ENCODE measurements around the gene CRABP1. TPM values are rescaled to one million over a fixed set of nuclear protein-coding genes. Genes with fewer than 3 reads are reported as not detected.

CRABP1 gene
- total and polyA plus RNA-seq, 3 donors from 2014 or later, result 0.74 to 2.4 (median 1.1) TPM

- Histone ChIP-seq H3K27me3 (no peaks in the 10 kb centered on the region), H3K4me1 (no peaks in the 10 kb centered on the region), H3K9me3 (no peaks in the 10 kb centered on the region), H3K4me3 (no peak overlapping the region), H3K36me3 (ENCODE audit: low read depth, missing control alignments) (no peaks in the 10 kb centered on the region), H3K27ac (no peak overlapping the region)
- intact Hi-C loops (cut with DNase I; ENCODE audit: low total_unique reads), result no loop called here
- no peak for DNase-seq
- 13 to 34% methylated on average over 16 to 17 of the region's 17 CpGs for WGBS, 2 donors
- TF ChIP-seq CTCF (IDR thresholded peaks at IDR 0.05) (no peak), POLR2A (IDR thresholded peaks at IDR 0.05) (no peak)
These were observed 594 bp upstream of the CRABP1 start for GRCh38 chr15:78339559-78339958.

GRCh38 chr15:78341057-78341987 is 1.2 kb downstream of the CRABP1 start:
- intact Hi-C loops (cut with DNase I; ENCODE audit: low total_unique reads), result no loop called here
- H3K9me3 ChIP-seq, result no peaks in the 10 kb centered on the region
- 4 to 9% methylated on average over 28 to 50 of the region's 53 CpGs for WGBS, 2 donors
- no peak for DNase-seq
- H3K36me3 ChIP-seq (ENCODE audit: low read depth, missing control alignments), result no peaks in the 10 kb centered on the region
- TF ChIP-seq CTCF (IDR thresholded peaks at IDR 0.05) (no peak), POLR2A (IDR thresholded peaks at IDR 0.05) (no peak)
- no peaks in the 10 kb centered on the region for H3K27me3 ChIP-seq
- H3K4me1 ChIP-seq, result no peaks in the 10 kb centered on the region
- H3K27ac ChIP-seq, result no peak overlapping the region
- no peak overlapping the region for H3K4me3 ChIP-seq

- intact Hi-C loops (cut with DNase I; ENCODE audit: low total_unique reads), result no loop called here
- no peak overlapping the region for H3K4me3 ChIP-seq
- H3K4me1 ChIP-seq, result no peaks in the 10 kb centered on the region
- TF ChIP-seq POLR2A (IDR thresholded peaks at IDR 0.05), result no peak
- no peak for TF ChIP-seq CTCF (IDR thresholded peaks at IDR 0.05)
- no peaks in the 10 kb centered on the region for H3K27me3 ChIP-seq
- H3K27ac ChIP-seq, result no peak overlapping the region
- H3K36me3 ChIP-seq (ENCODE audit: low read depth, missing control alignments), result no peaks in the 10 kb centered on the region
- DNase-seq, result no peak
- H3K9me3 ChIP-seq, result no peaks in the 10 kb centered on the region
- 38 to 51% methylated on average over 5 of the region's 5 CpGs for WGBS, 2 donors
These were observed 1.9 kb downstream of the CRABP1 start for GRCh38 chr15:78342021-78342420.

DNA sequence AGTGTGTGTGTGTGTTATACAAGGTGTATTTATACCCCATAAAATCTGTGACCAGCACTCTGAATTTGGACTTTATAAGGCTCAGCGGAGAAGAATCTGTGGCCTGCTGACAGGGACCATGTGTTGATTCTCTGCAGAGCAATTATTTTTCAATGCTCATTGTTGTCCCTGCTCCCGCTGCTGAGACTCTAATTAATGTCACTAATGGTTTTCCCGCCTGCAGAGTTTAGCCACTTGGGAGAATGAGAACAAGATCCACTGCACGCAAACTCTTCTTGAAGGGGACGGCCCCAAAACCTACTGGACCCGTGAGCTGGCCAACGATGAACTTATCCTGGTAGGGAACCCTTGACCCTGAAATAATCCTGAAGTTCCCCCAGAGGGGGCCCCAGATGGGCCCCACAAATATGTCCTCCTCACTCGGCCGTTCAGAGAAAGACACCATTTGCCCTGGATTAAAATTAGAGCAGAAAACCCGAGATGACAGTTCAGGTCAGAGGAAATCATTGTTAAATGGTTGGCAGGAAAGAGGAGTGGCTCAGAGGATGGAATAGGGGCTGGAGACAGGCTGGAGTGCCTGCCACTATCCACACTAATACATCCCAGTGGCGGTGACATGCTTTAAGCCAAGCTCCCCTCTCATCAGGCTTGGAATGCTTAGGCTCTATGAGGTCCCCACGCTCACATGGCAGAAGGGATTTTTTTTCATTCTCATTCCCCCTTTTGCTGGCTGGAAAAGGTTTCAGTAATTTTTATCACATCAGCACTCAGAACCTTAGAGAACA is 3.3 kb downstream of the CRABP1 start:
- Histone ChIP-seq H3K27ac (no peak overlapping the region), H3K36me3 (ENCODE audit: low read depth, missing control alignments) (no peaks in the 10 kb centered on the region), H3K9me3 (no peaks in the 10 kb centered on the region), H3K4me1 (no peaks in the 10 kb centered on the region), H3K27me3 (no peaks in the 10 kb centered on the region), H3K4me3 (no peak overlapping the region)
- WGBS, 2 donors, result 85 to 87% methylated on average over 12 of the region's 12 CpGs
- intact Hi-C loops (cut with DNase I; ENCODE audit: low total_unique reads), result no loop called here
- no peak for DNase-seq
- TF ChIP-seq POLR2A (IDR thresholded peaks at IDR 0.05), result no peak
- TF ChIP-seq CTCF (IDR thresholded peaks at IDR 0.05), result no peak
